Pancreas (tissue), 10 donors: ENCODE data around the gene BPIFB3. TPM values are rescaled to one million over a fixed set of nuclear protein-coding genes. Genes with fewer than 3 reads are reported as not detected.

ENCODE experiments used
- ATAC-seq, 4 donors: fragments of 200-7000 bp; cut with Tn5 transposase; one replicate each; pipeline versions ENCODE4 v1.8.0 to v1.9.1; 2020; ENCODE audit warnings: mild to moderate bottlenecking in 4 of 4, moderate library complexity in 4 of 4
- DNase-seq, 6 donors: peaks; one replicate each; pipeline ENCODE4 v3.0.0-alpha.2; 2020
- FAIRE-seq: peaks from 2 replicates; lab custom pipeline; 2012; peaks lifted over from hg19 to GRCh38; lab: Jason Lieb, UNC
- H3K27ac ChIP-seq, 4 donors: fragments of 200-600 bp; sonication (generic); 1 replicate in 3 of 4; 2 replicates in 1 of 4; pipeline versions ENCODE4 v1.5.0 to v1.8.0; 2020
- H3K27me3 ChIP-seq, 4 donors: fragments of 200-600 bp; one replicate each; pipeline ENCODE4 v1.8.0; 2021
- H3K36me3 ChIP-seq, 3 donors: fragments of 200-600 bp; sonication (generic) in 1 of 3; one replicate each; pipeline versions ENCODE4 v1.5.0 to v1.8.0; 2020 to 2021
- H3K4me1 ChIP-seq, 3 donors: fragments of 200-600 bp; one replicate each; pipeline ENCODE4 v1.8.0; 2021
- H3K4me3 ChIP-seq, 4 donors: fragments of 200-600 bp; sonication (generic) in 2 of 4; one replicate each; pipeline versions ENCODE4 v1.5.0 to v1.8.0; 2020 to 2021
- H3K9me3 ChIP-seq, 4 donors: fragments of 200-600 bp; one replicate each; pipeline ENCODE4 v1.8.0; 2021
- WGBS, 2 donors: extraction: QIAGEN DNeasy Blood & Tissue Kit; methylation state at CpG; one replicate each; pipeline ENCODE4 v1.1.7; 2013; 5-methylcytosine and 5-hydroxymethylcytosine counted together
- intact Hi-C, 3 donors: fragments of 100-400 bp; cut with DNase I; formaldehyde crosslinking; loops; one replicate each; pipeline versions ENCODE4 v1.11.1 to v1.14.2; 2022
- polyA plus RNA-seq, 2 donors: library from polyadenylated mRNA; stranded (reverse); fragments of 200-250 nt; gene quantifications; one replicate each; pipeline ENCODE4 v1.2.3, GENCODE V29; 2013
- total RNA-seq, 6 donors: library from RNA; stranded (reverse); fragmentation: NEBNext Ultra II Directional in 4 of 6; extraction: Animal tissue kit (Norgen Biotek cat#: 25700) in 4 of 6; gene quantifications; one replicate each; pipeline versions ENCODE4 v1.2.1 to v1.2.4, GENCODE V29; 2021 to 2023
- TF ChIP-seq, protein P1 (sequence below), 4 donors: fragments of 200-600 bp; sonication (generic) in 3 of 4; IDR thresholded peaks; one replicate each; pipeline versions ENCODE4 v1.5.0 to v1.8.0; 2021; ENCODE audit warnings: antibody characterized with exemption in 4 of 4
- donor health status: healthy with polysubstance abuse.
- donor health status: DM: no; HTN: no; CAD: no; lungs with moderate emphysema.
- donor health status: DM: no; HTN: no; CAD: no.
- donor health status: control.
- donor health status: control.
- donor health status: Bipolar disorder and iron deficiency.
- donor health status: DM: yes; HTN: yes; CAD: no.
- donor health status: DM: no; HTN: no; CAD: no.
- donor health status: DM: no; HTN: no; CAD: no.
- donor health status: DM: yes; HTN: yes; CAD: no.

The BPIFB3 gene
- total and polyA plus RNA-seq, 8 donors: not detected

GRCh38 chr20:33032555-33032954, 21.1 kb upstream of the BPIFB3 start:
- Histone ChIP-seq H3K27ac (no peak overlapping the region), H3K4me1 (no peaks in the 10 kb centered on the region), H3K4me3 (no peak overlapping the region), H3K9me3 (no peaks in the 10 kb centered on the region), H3K36me3 (no peaks in the 10 kb centered on the region), H3K27me3 (no peaks in the 10 kb centered on the region)
- ATAC-seq (no peak), FAIRE-seq (no peak), DNase-seq (no peak)
- intact Hi-C loops: no loop called here
- TF ChIP-seq, protein P1, sequence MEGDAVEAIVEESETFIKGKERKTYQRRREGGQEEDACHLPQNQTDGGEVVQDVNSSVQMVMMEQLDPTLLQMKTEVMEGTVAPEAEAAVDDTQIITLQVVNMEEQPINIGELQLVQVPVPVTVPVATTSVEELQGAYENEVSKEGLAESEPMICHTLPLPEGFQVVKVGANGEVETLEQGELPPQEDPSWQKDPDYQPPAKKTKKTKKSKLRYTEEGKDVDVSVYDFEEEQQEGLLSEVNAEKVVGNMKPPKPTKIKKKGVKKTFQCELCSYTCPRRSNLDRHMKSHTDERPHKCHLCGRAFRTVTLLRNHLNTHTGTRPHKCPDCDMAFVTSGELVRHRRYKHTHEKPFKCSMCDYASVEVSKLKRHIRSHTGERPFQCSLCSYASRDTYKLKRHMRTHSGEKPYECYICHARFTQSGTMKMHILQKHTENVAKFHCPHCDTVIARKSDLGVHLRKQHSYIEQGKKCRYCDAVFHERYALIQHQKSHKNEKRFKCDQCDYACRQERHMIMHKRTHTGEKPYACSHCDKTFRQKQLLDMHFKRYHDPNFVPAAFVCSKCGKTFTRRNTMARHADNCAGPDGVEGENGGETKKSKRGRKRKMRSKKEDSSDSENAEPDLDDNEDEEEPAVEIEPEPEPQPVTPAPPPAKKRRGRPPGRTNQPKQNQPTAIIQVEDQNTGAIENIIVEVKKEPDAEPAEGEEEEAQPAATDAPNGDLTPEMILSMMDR (IDR thresholded peaks at IDR 0.05): no peak
- 52 to 72% methylated on average over 6 of the region's 6 CpGs for WGBS, 2 donors

GRCh38 chr20:33033381-33033780, 20.3 kb upstream of the BPIFB3 start:
- H3K36me3 ChIP-seq: no peaks in the 10 kb centered on the region
- TF ChIP-seq, protein P1 (IDR thresholded peaks at IDR 0.05): no peak
- no peak overlapping the region for H3K4me3 ChIP-seq
- FAIRE-seq: no peak
- no peak overlapping the region for H3K27ac ChIP-seq
- WGBS, 2 donors: 53 to 71% methylated on average over 5 of the region's 5 CpGs
- H3K4me1 ChIP-seq: no peaks in the 10 kb centered on the region
- H3K9me3 ChIP-seq: no peaks in the 10 kb centered on the region
- no peak for ATAC-seq
- DNase-seq: no peak
- intact Hi-C loops: no loop called here
- no peaks in the 10 kb centered on the region for H3K27me3 ChIP-seq

GRCh38 chr20:33034115-33034514, 19.6 kb upstream of the BPIFB3 start:
- FAIRE-seq (no peak), DNase-seq (no peak), ATAC-seq (no peak)
- Histone ChIP-seq H3K9me3 (no peaks in the 10 kb centered on the region), H3K27me3 (no peaks in the 10 kb centered on the region), H3K4me1 (no peaks in the 10 kb centered on the region), H3K27ac (no peak overlapping the region), H3K4me3 (no peak overlapping the region), H3K36me3 (no peaks in the 10 kb centered on the region)
- TF ChIP-seq, protein P1 (IDR thresholded peaks at IDR 0.05): no peak
- 63 to 71% methylated on average over 5 of the region's 5 CpGs for WGBS, 2 donors
- intact Hi-C loops: no loop called here

DNA sequence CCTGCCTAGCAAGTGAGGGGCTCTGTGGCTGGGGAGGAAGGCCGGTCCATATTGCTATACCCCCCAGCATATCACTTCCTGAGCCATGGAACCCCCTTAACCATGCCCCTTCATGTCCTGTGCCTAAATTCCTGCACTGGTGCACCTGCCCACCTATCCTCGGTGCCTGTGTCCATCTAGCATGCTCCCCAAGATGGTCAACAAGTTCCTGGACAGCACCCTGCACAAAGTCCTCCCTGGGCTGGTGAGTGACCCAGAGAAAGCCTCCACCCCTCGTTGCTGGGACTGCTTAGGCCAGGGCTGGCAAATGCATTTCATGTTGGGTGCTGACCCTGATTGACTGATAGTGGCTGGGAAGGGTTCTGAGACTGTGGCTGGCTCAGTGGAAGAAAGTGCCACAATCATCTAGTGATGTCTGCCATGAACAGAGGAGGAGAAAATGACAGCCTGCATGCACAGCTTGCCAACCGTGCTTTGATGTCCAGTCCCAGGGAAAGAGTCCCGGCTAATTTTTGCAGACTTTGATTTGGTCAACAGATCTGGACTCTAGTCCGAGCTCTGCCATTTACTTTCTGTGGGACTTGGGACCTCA, 18.7 kb upstream of the BPIFB3 start:
- TF ChIP-seq, protein P1 (IDR thresholded peaks at IDR 0.05): no peak
- Histone ChIP-seq H3K9me3 (no peaks in the 10 kb centered on the region), H3K36me3 (no peaks in the 10 kb centered on the region), H3K27me3 (no peaks in the 10 kb centered on the region), H3K27ac (no peak overlapping the region), H3K4me1 (no peaks in the 10 kb centered on the region), H3K4me3 (no peak overlapping the region)
- 66 to 73% methylated on average over 6 of the region's 6 CpGs for WGBS, 2 donors
- ATAC-seq: no peak
- DNase-seq: no peak
- FAIRE-seq: no peak
- intact Hi-C loops: no loop called here

- ATAC-seq (no peak), FAIRE-seq (no peak), DNase-seq (no peak)
- Histone ChIP-seq H3K4me1 (no peaks in the 10 kb centered on the region), H3K36me3 (no peaks in the 10 kb centered on the region), H3K4me3 (no peak overlapping the region), H3K27me3 (no peaks in the 10 kb centered on the region), H3K27ac (no peak overlapping the region), H3K9me3 (no peaks in the 10 kb centered on the region)
- 49 to 52% methylated on average over 5 of the region's 5 CpGs for WGBS, 2 donors
- TF ChIP-seq, protein P1 (IDR thresholded peaks at IDR 0.05): no peak
- intact Hi-C loops: no loop called here
These were observed 16.2 kb upstream of the BPIFB3 start for GRCh38 chr20:33037456-33037855.
